HG02623 (cell line): ENCODE measurements around the gene SMCP.

Experiments
- ATAC-seq: cut with Tn5 transposase; IDR thresholded peaks from one replicate; pipeline ENCODE4 v1.9.1; 2021; ENCODE audit warnings: moderate library complexity; ENCODE audit not compliant: unreplicated experiment

SMCP gene

DNA sequence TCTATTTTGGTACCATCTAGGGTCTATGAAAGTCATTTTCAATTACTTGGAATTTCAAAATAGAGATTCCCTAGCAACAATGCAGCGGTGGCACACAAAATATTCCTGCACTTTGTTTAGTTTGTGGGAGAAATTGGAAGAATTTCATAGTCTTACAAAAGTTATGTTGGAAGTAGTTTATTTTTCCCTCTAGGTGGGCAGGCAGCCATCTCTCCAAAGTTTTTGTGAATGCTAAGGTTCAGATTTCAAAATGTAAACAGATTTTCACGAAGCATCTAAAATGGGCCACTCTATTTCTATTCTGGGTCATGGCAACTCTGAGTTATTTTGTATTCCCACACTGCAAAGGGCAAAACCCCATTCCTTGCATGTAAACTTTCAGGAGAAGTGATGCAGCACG, 8.0 kb downstream of the SMCP start:
- ATAC-seq = no peak

DNA sequence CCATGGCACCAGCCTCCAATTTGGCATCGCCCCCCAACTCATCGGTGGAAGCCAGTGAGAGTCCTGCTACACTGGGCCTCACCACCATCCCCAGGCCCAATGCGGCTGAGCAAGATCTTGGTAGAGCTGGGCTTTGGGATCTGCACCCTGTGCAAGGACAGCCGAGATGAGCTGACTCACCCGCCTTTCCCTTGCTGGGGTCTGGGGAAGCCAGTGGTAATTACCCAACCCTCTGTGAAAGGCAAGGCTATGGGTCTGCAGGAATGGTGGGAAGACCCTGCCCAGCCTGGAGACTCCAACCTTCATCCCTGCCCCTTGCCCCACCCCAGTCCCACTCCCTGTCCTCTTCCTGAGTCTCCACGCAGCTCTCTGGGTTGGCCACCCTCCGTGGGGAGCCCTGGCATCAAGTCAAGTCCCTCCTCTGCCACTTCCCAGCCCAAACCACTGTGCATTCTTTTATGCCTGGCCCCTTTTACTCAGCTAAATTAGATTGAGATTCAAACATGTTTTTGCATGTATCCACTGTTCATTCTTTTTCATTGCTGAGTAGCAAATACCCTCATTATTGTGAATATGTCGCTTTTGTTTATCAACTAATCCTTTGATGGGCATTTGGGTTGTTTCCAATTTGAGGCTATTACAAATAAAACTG, 8.8 kb downstream of the SMCP start:
- ATAC-seq = no peak

DNA sequence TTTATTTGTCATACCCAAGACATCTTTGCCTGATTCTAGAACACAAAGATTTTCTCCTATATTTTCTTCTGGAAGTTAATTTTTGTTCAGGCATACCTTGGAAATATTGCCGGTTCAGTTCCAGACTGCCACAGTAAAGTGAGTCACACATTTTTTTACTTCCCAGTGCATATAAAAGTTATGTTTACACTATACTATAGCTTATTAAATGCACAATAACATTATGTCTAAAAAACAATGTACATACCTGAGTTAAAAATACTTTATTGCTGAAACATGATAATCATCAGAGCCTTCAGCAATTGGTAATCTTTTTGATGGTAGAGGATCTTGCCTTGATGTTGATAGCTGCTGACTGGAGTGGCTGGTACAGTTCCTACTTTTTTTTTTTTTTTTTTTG, 10.0 kb downstream of the SMCP start:
- no peak for ATAC-seq

DNA sequence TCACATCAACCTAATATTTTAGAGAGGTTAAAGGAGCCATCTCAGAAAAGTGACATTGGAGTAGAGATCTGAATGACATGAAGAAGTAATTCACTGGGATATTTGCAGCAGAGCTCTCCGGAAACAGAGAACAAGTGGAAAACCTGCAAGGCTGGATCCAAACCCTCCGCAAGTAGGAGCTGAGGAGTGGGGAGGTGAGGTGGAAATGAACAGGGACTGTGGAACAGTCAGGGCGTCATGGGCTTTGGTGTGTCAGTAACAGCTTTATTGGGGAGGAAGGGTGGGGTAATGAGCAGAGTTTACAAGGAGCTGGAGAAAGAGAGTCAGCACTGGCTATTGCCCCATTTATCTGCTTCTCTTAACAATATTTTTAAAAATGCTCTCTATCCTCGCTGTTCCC, 20.9 kb downstream of the SMCP start:
- ATAC-seq = no peak

DNA sequence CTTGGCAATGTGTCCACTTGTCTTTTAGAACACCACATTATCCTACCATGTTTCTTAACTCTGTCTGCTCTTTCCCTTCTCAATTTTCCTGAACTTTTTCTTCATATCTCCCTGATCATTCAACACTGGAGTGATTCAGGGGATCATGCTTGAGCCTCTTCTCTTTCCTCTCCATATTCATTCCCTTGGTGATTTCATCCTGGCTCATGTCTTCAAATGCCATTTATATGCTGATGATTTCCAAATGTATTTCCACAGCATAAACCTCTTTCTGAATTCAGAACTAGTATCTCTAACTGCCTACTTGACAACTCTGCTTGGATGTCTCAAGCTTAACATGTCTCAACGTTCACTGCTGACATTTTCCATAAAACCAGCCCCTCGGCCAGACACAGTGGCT, 21.8 kb downstream of the SMCP start:
- ATAC-seq = no peak

DNA sequence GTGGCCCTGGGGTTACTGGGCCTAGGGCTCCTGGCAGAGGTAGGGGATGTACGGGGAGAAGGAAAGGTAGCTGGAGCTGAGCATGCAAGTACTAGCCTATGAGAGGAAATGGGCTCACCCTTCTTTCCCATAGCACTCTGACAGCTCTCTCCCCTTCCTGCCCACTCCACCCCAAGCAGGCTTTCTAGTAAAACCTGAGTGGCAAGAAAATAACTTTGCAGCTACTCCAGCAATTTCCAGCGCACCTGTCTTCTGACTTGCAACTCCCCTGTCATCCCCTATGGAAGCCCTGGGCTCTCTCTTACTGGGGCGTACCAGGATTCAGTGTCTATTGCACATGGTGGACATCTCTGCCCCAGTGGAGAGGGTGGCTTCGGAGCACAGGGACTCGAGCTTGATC, 23.5 kb downstream of the SMCP start:
- no peak for ATAC-seq

DNA sequence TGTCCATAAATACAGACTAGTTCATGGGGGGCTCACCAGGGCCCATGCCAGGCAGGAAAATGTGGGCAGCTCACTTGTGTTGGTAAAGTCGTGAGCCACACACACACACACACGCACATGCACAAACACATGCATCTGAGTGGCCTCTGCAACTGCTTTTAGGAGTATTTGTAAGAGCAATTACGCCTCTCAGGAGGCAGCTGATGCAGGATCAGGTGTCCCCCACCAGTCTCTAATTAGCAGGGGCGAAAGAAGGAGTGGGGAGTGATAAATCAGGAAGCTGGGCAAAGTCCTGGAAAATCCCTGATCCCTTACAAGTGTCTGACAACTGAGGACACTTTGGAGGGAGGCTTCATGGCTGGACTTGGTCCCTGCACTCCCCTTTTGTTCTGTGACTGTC, 24.5 kb downstream of the SMCP start:
- ATAC-seq = no peak

DNA sequence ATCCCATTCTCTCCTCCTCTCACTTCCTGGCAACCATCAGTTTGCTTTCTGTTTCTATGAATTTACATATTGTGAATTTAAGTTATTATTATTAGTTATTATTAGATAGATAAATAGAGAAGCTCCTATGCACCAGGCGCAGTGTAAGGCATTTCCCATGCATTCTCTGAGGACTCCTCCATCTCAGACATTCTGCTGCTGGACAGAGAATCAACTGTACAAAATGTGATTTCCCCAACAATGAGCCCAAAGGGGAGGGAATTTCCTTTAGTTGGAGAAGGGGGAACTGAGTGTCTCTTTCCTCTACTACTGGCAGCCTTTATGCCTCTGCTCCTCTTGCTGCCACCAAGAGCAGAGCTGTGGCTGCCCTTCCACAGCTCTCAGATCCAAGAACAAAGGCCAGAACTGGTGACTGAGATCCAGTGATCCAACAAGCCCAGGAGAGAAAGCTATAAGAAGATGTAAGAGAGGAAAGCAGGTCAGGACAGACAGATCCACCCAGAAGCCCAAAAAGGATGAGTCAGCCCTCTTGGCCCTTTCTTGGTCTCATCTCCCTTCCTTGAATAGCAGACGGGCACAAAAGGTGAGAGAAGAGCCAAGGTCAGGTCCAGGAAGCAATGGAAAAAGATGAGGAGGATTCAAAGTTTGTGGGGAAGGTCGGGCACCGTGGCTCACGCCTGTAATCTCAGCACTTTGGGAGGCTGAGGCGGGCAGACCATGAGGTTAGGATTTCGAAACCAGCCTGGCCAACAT, 26.7 kb downstream of the SMCP start:
- no peak for ATAC-seq

DNA sequence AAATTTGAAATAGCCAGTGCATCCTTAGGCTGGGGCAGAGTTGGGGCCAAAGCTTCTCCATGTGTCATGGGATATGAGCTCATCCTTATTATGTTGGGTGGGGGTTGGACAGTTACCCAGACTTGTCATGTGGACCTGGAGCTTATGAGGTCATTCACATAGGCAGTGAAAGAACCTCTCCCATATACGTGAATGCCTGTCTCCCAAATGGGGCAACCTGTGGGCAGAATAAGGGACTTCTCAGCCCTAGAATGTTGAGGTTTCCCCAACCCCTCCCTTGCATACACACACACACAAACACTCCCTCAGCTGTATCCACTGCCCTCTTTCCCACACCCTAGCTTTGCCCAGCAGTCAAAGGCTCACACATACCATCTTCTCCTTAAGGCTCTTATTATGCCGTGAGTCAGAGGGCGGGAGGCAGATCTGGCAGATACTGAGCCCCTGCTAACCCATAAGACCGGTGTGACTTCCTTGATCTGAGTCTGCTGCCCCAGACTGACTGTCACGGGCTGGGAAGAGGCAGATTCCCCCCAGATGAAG, 28.0 kb downstream of the SMCP start:
- ATAC-seq = no peak

DNA sequence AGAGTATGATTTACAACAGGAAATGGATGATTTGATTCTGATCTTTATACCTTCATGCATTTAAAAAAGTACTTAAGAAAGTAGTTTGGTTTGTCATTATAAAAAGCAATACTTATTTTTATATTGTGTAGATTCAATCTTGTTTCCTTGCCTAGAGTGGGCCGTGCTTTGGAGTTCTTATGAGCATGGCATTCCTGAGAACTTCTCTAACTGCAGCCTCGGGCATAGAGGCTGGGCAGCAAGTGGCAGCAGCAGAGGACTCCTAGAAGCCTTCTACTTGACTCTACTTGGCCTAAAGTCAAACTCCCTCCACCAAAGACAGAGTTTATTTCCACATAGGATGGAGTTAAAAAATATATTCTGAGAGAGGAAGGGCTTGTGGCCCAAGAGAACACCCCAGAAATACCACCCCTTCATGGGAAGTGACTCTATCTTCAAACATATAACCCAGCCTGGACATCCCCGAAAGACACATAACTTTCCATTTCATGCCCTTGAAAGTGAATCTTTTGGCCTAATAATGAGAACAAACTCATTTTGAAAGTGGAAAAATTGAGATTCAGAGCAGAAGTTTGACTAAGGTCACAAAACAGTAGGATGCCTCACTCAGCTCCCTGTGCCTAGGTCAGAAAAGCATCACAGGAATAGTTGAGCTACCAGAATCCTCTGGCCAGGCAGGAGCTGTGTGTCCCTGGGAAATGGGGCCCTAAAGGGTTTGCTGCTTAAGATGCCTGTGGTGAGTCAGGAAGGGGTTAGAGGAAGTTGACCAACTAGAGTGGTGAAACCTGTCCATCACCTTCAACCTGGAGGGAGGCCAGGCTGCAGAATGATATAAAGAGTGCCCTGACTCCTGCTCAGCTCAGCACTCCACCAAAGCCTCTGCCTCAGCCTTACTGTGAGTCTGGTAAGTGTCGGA, 29.8 kb downstream of the SMCP start, which contains the start of gene IVL:
Gene IVL, plus strand, starts transcription at position 861 of the 916 bp plus-strand sequence. CDS start 1,252 bp downstream, outside the sequence.
- no peak for ATAC-seq

DNA sequence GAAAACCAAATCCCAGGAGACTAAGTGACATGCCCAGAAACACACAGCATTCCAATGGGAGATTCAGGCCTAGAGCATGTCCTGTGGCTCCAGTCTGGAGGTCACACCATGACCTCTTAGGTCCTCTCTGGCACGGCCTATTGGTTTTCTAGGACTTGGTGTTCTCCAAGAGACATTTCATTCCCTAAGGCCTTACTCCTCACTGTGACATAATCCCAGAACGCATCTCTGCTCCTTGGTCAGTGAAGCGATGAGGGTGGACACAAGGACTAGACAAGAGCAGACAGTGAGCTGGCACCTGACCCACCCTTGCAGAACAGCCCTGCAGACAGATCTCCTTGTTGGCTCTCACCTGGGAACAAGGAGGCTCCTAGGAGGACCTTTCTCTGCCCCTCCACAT, 31.1 kb downstream of the SMCP start:
- no peak for ATAC-seq

DNA sequence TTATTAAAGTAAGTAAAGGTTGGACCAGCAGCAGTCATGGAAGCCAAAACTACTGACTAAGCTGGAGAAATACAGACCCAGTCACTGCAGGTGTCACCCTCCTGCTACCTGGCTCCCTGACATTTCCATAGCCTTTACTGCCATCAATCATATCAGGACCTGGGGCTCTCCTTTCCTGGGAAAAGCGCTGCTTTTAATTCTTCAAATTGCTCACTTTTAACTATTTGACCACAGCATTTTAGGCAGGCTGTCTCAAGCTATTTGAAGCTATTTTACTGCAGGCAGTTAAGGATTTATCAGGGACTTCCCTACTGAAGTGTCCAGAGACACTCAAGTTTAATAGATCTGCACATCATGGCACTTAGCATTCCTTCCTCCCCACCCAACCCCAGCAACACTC, 34.3 kb downstream of the SMCP start:
- no peak for ATAC-seq

DNA sequence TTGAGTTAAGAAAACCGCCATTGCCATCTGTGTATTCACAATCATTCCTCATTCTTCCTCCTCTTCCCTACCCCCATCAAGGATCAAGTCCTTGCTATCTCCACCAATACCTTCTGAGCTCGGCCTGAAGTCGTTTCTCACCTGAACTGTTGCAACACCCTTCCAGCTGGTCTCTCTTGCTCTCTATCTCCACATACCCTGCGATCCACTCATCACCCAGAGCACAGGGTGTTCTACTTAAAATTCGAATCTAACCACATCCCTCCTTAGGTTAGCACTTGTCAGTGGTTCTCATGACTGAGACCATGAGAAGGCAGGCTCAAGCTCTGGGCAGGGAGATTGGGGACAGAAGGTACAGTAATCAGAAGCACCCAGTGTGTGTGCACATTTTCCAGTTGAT, 34.8 kb downstream of the SMCP start:
- ATAC-seq = no peak

DNA sequence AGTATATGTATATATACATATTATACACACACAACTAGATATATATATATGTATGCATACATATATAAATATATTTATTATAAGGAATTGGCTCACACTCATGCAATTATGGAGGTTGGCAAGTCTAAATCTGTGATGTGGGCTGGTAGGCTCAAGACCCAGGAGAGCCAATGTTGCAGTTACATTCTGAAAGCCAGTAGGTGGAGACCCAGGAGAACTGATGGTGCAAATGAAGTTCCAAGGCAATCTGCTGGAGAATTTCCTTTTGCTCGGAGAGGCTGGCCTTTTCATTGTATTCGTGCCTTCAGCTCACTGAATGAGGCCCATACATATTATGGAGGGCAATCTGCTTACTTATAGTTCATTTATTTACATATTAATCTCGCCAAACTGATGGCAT, 39.7 kb downstream of the SMCP start:
- ATAC-seq = no peak

DNA sequence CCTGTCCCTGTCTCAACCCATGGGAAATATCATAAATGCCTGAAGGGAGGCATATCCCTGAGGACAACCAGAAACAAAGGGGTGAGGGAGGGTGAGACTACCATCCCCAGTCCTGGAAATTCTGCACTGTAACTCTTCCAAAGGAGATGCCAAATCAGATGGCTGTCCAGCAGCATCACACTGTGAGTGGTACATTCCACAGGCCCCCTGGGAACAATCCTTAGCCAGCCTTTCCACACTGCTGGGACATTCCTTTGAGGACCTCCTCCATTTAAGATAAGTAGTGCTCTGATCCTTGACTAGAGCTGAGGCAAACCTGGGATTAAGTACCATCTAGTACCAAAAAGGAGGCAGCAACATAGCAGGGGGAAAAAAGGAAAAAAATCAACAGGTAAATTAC, 40.9 kb downstream of the SMCP start:
- no peak for ATAC-seq

DNA sequence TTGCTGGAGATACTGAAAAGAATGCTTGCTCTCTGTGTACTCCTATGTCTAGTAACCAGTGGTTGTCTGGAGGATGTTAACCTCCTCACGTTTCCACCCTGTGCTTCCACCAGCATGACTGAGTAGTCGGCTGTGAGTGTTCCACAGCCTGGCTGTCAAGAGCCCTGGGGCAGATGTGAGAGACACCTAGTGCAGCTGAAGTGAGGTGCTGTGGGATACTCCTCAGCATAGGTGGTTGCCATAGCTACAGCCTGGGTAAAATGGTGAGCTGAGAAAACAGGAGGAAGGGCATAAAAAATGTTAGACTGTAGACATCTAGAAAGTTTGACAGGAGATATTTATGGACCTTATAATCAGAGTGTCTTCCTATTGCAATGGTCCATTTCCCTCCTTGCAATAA, 46.1 kb downstream of the SMCP start:
- no peak for ATAC-seq

DNA sequence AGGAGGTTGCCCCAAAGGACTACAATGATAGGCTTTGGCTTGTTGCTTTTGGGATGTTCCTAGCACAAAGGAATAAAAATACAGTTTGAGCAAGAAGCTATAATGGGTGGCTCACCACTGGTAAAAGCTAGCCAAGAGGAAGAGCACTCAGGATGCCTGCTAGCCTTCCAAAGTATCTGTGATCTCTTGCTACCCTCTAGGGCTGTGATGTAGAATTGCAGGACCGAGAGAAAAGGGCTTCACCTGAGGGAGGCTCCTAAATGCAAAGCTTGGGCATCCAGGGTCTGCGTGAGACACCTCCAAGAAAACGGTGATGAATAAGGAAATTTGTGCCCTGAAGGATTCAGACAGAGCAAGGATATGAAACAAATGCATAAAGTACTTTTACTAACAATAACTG, 48.0 kb downstream of the SMCP start:
- no peak for ATAC-seq

DNA sequence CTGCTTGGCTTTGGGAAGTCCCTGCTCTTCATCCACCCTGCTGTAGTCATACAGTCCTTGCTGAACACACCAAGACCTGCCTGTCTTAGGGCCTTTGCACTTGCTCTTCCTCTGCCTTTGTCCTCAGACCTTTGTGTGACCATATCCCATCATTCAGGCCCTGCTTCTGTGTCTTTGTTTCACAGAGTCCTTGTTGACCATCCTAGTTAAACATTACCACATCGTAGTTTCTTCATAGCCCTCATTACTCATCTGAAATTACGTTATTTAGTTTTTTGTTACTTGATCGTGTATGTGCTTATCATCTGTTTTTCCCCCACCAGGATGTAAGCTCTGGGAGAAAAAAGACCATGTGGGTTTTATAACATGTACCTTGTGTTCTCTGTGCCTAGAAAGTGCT, 50.5 kb downstream of the SMCP start:
- ATAC-seq = no peak

DNA sequence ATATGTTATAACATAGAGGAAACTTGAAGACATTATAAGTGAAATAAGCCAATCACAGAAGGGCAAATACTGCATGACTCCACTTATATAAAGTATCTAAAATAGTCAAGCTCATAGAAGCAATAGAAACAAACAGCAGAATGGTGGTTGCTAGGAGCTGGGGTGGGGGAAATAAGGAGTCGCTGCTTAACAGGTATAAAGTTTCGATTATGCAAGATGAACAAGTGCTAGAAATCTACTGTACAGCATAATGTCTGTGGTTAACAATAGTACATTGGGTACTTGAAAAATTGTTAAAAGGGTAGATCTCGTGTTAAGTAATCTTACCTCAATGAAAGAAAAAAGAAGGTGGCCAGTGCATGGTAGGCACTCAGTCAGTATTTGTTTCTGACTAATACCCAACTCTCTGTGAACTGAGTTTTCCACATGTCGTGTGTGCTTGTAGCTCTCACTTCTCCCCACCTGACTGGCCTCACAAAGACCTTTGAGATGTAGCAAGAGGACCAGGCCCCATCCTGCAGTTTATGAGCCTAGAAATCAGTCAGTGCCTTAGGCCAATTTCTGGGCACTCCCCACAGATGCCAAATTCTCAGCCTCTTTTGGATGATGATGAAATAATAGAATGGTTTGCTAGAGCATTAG, 54.2 kb downstream of the SMCP start:
- no peak for ATAC-seq

DNA sequence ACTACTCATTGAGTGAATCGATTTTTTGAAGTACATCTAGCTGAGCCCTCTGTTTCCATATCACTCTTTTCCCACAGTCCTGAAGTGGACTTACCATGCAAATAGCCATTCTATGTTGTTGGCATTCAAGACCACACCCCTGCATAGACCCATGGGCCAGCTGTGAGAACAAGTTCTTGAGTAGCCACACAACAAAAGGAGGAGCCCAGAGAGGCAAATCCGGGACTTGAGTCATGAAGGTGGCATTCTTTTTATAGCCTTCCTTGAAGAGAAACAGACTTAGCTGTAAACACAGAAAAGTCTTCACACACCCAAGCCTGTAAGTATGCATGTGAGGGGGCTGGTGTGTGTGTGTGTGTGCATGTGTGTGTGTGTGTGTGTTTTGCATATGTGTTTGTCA, 55.1 kb downstream of the SMCP start:
- ATAC-seq = no peak
